Nephron progenitor cell (in vitro differentiated cells): ENCODE results near the gene GSTM4.
"Not testable (repeated sequence)": the region's sequence is repeated elsewhere in the genome, so short reads cannot be mapped to it uniquely, and the experiment has no call there.

Experiments used
- DNase-seq: peaks from one replicate; pipeline ENCODE4 v3.0.0; 2021
- H3K27ac Mint-ChIP-seq: 2 replicates; pipeline ENCODE4 v1.8.0; 2021; ENCODE audit warnings: mild to moderate bottlenecking, moderate library complexity, mixed read lengths
- H3K27me3 Mint-ChIP-seq: 2 replicates; pipeline ENCODE4 v1.8.0; 2021; ENCODE audit warnings: mild to moderate bottlenecking, low read depth, mixed read lengths; ENCODE audit not compliant: poor library complexity
- H3K36me3 Mint-ChIP-seq: 2 replicates; pipeline ENCODE4 v1.8.0; 2021; ENCODE audit warnings: low read depth, mixed read lengths
- H3K4me1 Mint-ChIP-seq: 2 replicates; pipeline ENCODE4 v1.8.0; 2021; ENCODE audit warnings: mixed read lengths
- H3K4me3 Mint-ChIP-seq: 2 replicates; pipeline ENCODE4 v1.8.0; 2021; ENCODE audit warnings: mild to moderate bottlenecking, moderate library complexity, mixed read lengths
- H3K9me3 Mint-ChIP-seq: 2 replicates; pipeline ENCODE4 v1.8.0; 2021; ENCODE audit warnings: mild to moderate bottlenecking, moderate library complexity, mixed read lengths
- TF ChIP-seq, protein P1 (sequence below): fragments of 200-600 bp; sonication (generic); IDR thresholded peaks from 2 replicates; pipeline ENCODE4 v1.5.0; 2021; ENCODE audit warnings: antibody characterized with exemption

The GSTM4 gene

DNA sequence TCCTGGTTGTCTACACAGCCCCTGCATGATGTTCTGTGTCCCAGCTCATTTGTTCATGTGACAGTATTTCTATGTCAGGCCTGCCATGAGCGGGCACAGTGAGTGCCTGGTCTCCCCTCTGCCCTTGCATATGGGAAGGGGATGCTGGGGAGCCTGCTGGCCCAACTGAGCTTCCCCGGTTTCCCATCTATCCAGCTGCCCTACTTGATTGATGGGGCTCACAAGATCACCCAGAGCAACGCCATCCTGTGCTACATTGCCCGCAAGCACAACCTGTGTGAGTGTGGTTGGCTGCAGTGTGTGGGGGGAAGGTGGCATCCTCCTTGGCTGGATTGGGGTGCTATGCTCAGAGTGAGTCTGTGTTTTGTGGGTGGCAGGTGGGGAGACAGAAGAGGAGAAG lies 1.5 kb downstream of the GSTM4 start:
- Mint-ChIP-seq H3K4me1 (peaks cover 88% of the 10 kb centered on the region), H3K27me3 (peaks cover 25% of the 10 kb centered on the region), H3K36me3 (peaks cover 8% of the 10 kb centered on the region), H3K27ac (no peak overlapping the region), H3K9me3 (no peaks in the 10 kb centered on the region), H3K4me3 (peak overlapping the region; percentile 60)
- DNase-seq: no peak
- TF ChIP-seq, protein P1, sequence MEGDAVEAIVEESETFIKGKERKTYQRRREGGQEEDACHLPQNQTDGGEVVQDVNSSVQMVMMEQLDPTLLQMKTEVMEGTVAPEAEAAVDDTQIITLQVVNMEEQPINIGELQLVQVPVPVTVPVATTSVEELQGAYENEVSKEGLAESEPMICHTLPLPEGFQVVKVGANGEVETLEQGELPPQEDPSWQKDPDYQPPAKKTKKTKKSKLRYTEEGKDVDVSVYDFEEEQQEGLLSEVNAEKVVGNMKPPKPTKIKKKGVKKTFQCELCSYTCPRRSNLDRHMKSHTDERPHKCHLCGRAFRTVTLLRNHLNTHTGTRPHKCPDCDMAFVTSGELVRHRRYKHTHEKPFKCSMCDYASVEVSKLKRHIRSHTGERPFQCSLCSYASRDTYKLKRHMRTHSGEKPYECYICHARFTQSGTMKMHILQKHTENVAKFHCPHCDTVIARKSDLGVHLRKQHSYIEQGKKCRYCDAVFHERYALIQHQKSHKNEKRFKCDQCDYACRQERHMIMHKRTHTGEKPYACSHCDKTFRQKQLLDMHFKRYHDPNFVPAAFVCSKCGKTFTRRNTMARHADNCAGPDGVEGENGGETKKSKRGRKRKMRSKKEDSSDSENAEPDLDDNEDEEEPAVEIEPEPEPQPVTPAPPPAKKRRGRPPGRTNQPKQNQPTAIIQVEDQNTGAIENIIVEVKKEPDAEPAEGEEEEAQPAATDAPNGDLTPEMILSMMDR: no peak

DNA sequence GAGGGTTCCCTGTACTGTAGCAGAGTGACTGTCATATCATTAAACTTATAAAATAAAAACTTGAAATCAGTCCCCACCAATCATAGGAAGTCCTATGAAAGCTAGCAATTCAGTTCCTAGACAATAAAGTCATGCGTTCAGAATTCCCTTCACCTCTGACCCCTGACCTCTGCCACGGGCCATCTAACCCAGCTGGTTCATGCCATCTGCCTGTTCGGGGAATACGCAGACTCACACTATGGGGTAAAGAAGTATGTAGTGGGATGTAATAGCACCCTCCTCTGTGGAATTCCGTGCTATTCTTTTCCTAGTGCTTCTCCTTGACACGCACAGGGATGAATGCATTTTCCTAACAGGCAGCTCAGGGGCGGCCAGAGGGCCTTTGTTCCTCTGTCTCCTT lies 2.1 kb downstream of the GSTM4 start:
- DNase-seq: peak; percentile 31
- TF ChIP-seq, protein P1: no peak
- no peak overlapping the region for H3K27ac Mint-ChIP-seq
- peaks cover 22% of the 10 kb centered on the region for H3K27me3 Mint-ChIP-seq
- peaks cover 8% of the 10 kb centered on the region for H3K36me3 Mint-ChIP-seq
- H3K4me1 Mint-ChIP-seq: peaks cover 91% of the 10 kb centered on the region
- H3K9me3 Mint-ChIP-seq: no peaks in the 10 kb centered on the region
- peak overlapping the region; percentile 60 for H3K4me3 Mint-ChIP-seq

DNA sequence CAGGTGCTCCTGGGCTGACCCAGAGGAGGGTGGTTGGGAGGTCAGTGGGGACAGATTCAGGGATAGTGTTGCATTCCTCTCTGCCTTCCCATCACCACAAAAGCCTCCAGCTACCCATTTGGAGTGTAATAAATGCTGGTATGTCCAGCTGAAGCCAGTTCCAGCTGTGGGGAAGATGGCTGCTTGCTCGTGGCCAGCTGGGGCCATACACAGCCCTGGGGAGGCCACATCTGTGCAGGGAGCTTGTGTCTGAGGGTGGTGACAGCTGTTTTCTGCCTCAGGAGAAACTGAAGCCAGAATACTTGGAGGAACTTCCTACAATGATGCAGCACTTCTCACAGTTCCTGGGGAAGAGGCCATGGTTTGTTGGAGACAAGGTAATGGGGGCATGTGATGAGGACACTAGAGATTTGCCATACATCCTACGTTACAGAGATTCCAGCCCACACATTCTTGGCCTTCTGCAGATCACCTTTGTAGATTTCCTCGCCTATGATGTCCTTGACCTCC lies 2.7 kb downstream of the GSTM4 start:
- TF ChIP-seq, protein P1: no peak
- H3K4me3 Mint-ChIP-seq: peak overlapping the region; percentile 60
- peak overlapping the region; percentile 94 for H3K27ac Mint-ChIP-seq
- H3K4me1 Mint-ChIP-seq: peaks cover 89% of the 10 kb centered on the region
- peaks cover 8% of the 10 kb centered on the region for H3K36me3 Mint-ChIP-seq
- H3K9me3 Mint-ChIP-seq: no peaks in the 10 kb centered on the region
- no peak for DNase-seq
- peaks cover 16% of the 10 kb centered on the region for H3K27me3 Mint-ChIP-seq

DNA sequence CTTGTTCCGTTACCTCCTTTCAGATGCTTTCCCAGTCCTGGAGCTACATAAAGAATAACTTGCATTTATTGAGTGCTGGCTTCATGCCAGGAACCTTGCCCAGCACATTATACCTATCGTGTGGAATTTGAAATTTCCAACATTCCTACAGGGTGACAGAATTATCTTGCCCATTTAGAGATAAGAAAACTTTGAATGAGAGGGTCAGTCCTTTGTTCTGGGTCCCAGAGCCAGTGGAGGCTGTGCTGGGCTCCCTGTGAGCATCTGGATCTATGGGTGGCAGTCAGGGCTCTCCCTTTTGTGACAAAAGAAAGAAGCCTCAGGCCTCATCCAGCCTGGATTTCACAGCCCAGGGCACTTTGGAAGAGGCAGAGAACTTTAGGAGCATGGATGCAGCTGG lies 3.2 kb downstream of the GSTM4 start:
- Mint-ChIP-seq H3K27ac (peak overlapping the region; percentile 94), H3K9me3 (no peaks in the 10 kb centered on the region), H3K4me3 (peak overlapping the region; percentile 24), H3K4me1 (peaks cover 90% of the 10 kb centered on the region), H3K27me3 (peaks cover 13% of the 10 kb centered on the region), H3K36me3 (peaks cover 8% of the 10 kb centered on the region)
- no peak for DNase-seq
- TF ChIP-seq, protein P1: no peak

DNA sequence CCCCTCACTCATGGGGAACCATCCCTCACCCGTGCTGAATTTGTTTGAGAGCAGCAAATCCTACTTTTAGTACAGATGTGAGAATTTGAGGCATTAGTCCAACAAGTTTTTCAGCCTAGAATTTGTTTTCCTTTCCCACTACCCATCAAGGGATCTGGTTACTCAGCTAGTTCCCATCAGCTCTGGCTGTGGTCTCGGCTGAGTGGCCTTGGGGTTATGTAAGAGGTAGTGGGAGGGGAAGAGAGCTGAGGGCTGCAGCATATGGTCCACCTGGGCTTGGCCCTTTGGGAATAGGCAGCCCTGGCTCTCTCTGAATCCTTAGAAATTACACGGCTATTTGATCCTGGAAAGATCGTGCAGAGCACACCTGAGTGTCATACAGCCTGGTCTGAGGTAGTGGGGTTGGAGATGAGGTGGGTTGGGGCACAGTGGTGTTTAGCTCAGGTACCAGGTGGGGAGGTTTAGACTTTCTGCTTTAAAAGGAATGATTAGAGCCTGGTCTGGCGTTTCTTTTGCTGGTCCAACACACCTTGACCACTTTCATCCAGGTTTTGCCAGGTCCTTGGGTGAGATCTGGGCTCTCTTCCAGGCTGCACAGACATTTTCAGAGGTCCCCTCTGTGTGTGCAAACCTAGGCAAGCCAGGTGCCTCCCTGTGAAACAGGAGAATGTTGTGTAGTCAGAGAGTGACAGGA lies 4.2 kb downstream of the GSTM4 start:
- Mint-ChIP-seq H3K9me3 (no peaks in the 10 kb centered on the region), H3K27ac (peak overlapping the region; percentile 94), H3K36me3 (peaks cover 8% of the 10 kb centered on the region), H3K4me1 (peaks cover 86% of the 10 kb centered on the region), H3K27me3 (peaks cover 3% of the 10 kb centered on the region), H3K4me3 (peak overlapping the region; percentile 72)
- TF ChIP-seq, protein P1: no peak
- DNase-seq: peak; percentile 53

DNA sequence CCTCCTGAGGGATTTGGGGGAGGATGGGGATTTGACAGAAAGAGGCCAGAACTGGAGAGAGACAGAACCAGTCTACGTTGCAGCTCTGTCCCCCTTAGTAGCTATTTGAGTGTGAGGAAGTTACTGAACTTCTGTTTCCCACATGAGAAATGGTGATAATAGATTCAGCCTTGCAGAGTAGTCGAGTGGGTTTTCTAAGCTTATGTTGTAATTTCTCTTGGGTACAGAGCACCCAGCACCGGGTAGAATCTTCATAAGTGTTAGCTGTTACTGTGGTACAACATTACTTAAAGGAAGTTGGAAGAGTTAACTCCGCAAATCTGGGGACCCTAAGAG lies 4.8 kb downstream of the GSTM4 start:
- H3K4me3 Mint-ChIP-seq: peak overlapping the region; percentile 72
- H3K27ac Mint-ChIP-seq: peak overlapping the region; percentile 70
- H3K9me3 Mint-ChIP-seq, H3K27me3 Mint-ChIP-seq, DNase-seq, H3K36me3 Mint-ChIP-seq: not testable (repeated sequence)
- peaks cover 86% of the 10 kb centered on the region for H3K4me1 Mint-ChIP-seq
